Esophagus muscularis mucosa (tissue), 4 donors: ENCODE results near the gene BRMS1L.

Source experiments
- CTCF ChIP-seq, 3 experiments: fragments of 200-600 bp in 2 of 3; fragments of 450-650 bp in 1 of 3; sonication (generic) in 2 of 3; IDR thresholded peaks; one replicate each; pipeline ENCODE4 v1.5.1; 2017 to 2019; ENCODE audit warnings: antibody characterized with exemption in 3 of 3, mild to moderate bottlenecking in 2 of 3, moderate library complexity in 1 of 3
- EP300 ChIP-seq: sonication (generic); formaldehyde crosslinking; IDR thresholded peaks from one replicate; pipeline ENCODE4 v1.6.1; 2017; ENCODE audit warnings: antibody characterized with exemption
- POLR2A ChIP-seq: fragments of 450-650 bp; IDR thresholded peaks from one replicate; pipeline ENCODE4 v1.6.1; 2017; ENCODE audit warnings: antibody characterized with exemption, moderate library complexity, mild to moderate bottlenecking, low read depth
- POLR2AphosphoS5 ChIP-seq, 2 donors: sonication (generic); formaldehyde crosslinking; IDR thresholded peaks; one replicate each; pipeline ENCODE4 v1.6.1; 2017; ENCODE audit warnings: antibody characterized with exemption in 2 of 2

- TF ChIP-seq EP300 (no peak), POLR2AphosphoS5 (IDR thresholded peaks at IDR 0.05) (no peak), CTCF (IDR thresholded peaks at IDR 0.05) (no peak), POLR2A (no peak)
These were observed 35.2 kb downstream of the BRMS1L start for GRCh38 chr14:35861204-35861868.
